ENCODE measurements around the gene FNIP2.

DNA sequence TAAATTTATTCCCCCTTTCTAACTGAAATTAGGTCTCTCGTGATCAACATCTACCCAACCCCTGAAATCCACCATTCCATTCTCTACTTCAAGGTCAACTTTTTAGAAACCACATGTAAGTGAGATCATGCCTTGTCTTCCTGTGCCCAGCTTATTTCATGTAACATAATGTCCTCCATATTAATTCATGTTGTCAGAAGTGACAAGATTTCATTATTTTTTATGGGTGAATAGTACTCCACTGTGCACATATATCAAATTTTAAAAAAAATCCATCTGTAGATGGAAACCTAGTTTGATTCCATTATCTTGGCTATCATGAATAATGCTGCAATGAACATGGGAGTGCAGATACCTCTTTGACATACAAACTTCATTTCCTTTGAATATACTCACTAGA is 47.1 kb upstream of the FNIP2 start:
- TF ChIP-seq EZH2 (IDR thresholded peaks at IDR 0.05; ENCODE audit: insufficient read depth, poor library complexity, severe bottlenecking) (no peak), EZH2phosphoT487 (IDR thresholded peaks at IDR 0.05; ENCODE audit: insufficient read depth, low read depth) (no peak)
